RWPE1 (cell line): Measurements from ENCODE around the gene CHD5.

Source experiments
- CTCF ChIA-PET: fragments of 350-600 bp; sonication (Branson Sonifier 250); formaldehyde crosslinking; extraction: SDS; loops from one replicate; lab custom pipeline; 2021; lab: Yijun Ruan, JAX
- POLR2A ChIA-PET: fragments of 400-600 bp; formaldehyde crosslinking; extraction: SDS; loops from one replicate; lab custom pipeline; 2020; ENCODE audit warnings: antibody characterized with exemption; ENCODE audit not compliant: low non-redundant PET; lab: Yijun Ruan, JAX
- DNase-seq: peaks from one replicate; pipeline ENCODE4 v3.0.0; 2012; ENCODE audit warnings: low spot score
- H3K27ac ChIP-seq: fragments of 450-650 bp; 2 replicates; pipeline ENCODE4 v1.5.1; 2017
- CTCF ChIP-seq: fragments of 450-650 bp; conservative IDR thresholded peaks from 2 replicates; pipeline ENCODE4 v1.5.1; 2017; ENCODE audit warnings: low read depth, mild to moderate bottlenecking

The CHD5 gene

GRCh38 chr1:6184083-6184783 is 4.1 kb upstream of the CHD5 start:
- POLR2A ChIA-PET = no interaction called here
- H3K27ac ChIP-seq = no peak overlapping the region; the same call in 1 of the 2 replicates
- DNase-seq = no peak
- CTCF ChIA-PET = interaction anchor here (0.6 to 1.1 kb wide), 4 partner anchors 19 to 75 kb away, joined by 3 read pairs; no protein-coding TSS in a partner anchor
- no peak for TF ChIP-seq CTCF

GRCh38 chr1:6183520-6183989 is 3.4 kb upstream of the CHD5 start:
- TF ChIP-seq CTCF = no peak
- CTCF ChIA-PET = interaction anchor here (0.6 to 1.3 kb wide), 4 partner anchors 21 to 175 kb away, joined by 3 to 5 read pairs (median 4); no protein-coding TSS in a partner anchor
- POLR2A ChIA-PET = no interaction called here
- H3K27ac ChIP-seq = no peak overlapping the region; the same call in 1 of the 2 replicates
- DNase-seq = no peak

DNA sequence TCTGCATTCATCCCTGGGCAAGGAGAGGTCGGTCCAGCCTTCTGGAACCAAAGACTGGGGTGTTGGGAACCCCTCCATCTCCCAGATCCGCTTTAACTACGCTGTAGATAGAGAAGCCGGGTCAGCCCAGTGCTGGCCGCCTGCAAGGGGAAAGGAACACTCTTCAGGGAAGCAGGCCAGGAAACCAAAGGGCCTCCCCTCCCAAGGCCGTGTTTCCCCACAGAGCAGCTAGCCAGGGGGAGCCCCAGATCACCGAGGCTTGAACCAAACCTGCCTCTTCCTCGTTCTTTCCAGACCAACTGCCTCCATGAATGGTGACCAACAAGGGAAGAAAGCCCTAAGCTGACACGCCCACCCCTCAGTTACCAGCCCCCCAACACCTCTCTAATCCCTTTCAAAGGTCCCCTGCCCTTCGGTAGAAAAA is 1.2 kb upstream of the CHD5 start:
- ChIA-PET POLR2A (no interaction called here), CTCF (interaction anchor here (0.6 kb wide), 1 partner anchor 23 kb away, joined by 3 read pairs; no protein-coding TSS in a partner anchor)
- no peak overlapping the region for H3K27ac ChIP-seq
- no peak for TF ChIP-seq CTCF
- DNase-seq = no peak

DNA sequence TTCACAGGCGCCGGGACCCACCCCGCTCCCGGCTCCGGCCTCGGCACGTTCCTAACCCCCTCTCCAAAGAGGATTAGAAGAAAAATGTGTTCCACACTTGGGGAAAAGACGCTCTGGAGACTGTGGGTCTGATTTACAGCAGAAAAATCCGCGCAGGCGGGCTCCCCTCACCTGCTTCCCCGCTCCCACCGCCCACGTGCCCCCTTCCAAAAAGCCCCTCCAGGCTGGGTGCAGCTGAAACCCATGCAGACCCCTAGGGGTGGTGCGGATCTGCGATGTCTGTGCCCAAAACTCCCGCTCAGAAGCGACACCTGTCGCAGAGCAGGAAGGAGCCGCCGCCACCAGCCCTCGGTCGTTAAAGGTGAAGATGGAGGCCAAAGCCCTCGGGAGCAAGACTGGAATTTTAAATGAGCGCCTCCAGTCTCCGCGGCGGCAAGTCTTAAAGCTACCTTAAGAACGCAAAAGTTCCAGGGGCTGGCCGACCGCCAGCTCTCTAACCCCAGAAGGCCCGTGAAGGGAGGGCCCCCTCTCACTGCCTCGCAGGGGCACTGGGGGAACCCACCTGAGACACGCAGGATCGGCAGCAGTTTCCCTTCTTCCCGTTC is 688 bp upstream of the CHD5 start:
- ChIA-PET POLR2A (no interaction called here), CTCF (no interaction called here)
- no peak for TF ChIP-seq CTCF
- H3K27ac ChIP-seq = no peak overlapping the region
- DNase-seq = no peak

DNA sequence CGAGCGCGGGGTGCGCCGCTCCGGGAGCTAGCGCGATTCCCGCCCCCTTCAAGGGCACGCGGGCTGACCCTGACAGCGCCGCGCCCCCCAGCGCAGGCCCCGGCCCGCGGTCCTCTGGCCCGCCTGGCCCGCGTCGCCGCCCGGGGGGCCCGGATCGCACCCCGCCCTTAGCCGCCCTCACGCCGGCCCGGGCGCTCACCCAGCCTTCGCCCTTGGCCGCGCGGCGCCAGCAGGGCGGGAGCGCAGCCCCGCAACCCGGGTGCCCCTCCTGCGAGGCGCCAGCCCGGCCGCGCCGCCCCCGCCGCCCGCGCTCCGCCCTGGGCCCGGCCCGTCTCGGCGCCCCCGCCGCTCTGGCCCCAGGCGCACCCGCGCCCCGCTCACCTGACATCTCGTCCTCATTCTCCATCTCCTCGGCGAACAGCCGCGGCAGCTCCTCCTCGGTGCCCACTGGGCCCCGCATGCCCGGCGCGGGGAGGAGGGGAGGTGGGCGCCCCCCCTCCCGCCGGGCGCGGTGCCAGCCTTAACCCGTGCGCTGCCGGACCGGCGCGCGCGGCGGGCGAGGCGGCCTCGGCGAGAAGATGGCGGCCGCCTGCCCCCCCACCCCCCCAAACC is 451 bp downstream of the CHD5 start:
- TF ChIP-seq CTCF = no peak
- no peak overlapping the region for H3K27ac ChIP-seq
- no peak for DNase-seq
- CTCF ChIA-PET = no interaction called here
- POLR2A ChIA-PET = no interaction called here
